Trophoblast cell (in vitro differentiated cells and primary cell): Measurements from ENCODE around the gene EXD1. TPM values are rescaled to one million over a fixed set of nuclear protein-coding genes. Genes with fewer than 3 reads are reported as not detected.

Source experiments
- DNase-seq, 2 donors: peaks; one replicate each; pipeline ENCODE4 v3.0.0-alpha.2; 2016
- H2AFZ ChIP-seq: 2 replicates; pipeline ENCODE4 v1.6.1; 2013; ENCODE audit warnings: low read length, moderate library complexity, mild to moderate bottlenecking; ENCODE audit not compliant: insufficient read depth, poor library complexity
- H2AK5ac ChIP-seq: 2 replicates; pipeline ENCODE4 v1.6.1; 2013; ENCODE audit warnings: mild to moderate bottlenecking, low read length
- H2BK120ac ChIP-seq: 2 replicates; pipeline ENCODE4 v1.6.1; 2013; ENCODE audit warnings: low read length, mild to moderate bottlenecking, moderate library complexity; ENCODE audit not compliant: insufficient read depth, poor library complexity
- H2BK12ac ChIP-seq: 2 replicates; pipeline ENCODE4 v1.6.1; 2013; ENCODE audit warnings: mild to moderate bottlenecking, low read length, moderate library complexity
- H2BK5ac ChIP-seq: 2 replicates; pipeline ENCODE4 v1.6.1; 2013; ENCODE audit warnings: low read length, low read depth, moderate library complexity, mild to moderate bottlenecking; ENCODE audit not compliant: poor library complexity
- H3K14ac ChIP-seq: 2 replicates; pipeline ENCODE4 v1.6.1; 2013; ENCODE audit warnings: mild to moderate bottlenecking, low read length
- H3K18ac ChIP-seq: 2 replicates; pipeline ENCODE4 v1.6.1; 2013; ENCODE audit warnings: mild to moderate bottlenecking, low read length
- H3K23ac ChIP-seq: 2 replicates; pipeline ENCODE4 v1.6.1; 2013; ENCODE audit warnings: low read length
- H3K27ac ChIP-seq: 2 replicates; pipeline ENCODE4 v1.5.1; 2013; ENCODE audit warnings: low read depth, mild to moderate bottlenecking, inconsistent platforms, low read length, moderate library complexity
- H3K27me3 ChIP-seq: 2 replicates; pipeline ENCODE4 v1.6.1; 2013; ENCODE audit warnings: inconsistent platforms, mild to moderate bottlenecking, low read length, moderate library complexity; ENCODE audit not compliant: insufficient read depth
- H3K36me3 ChIP-seq, 2 experiments: 1 replicate in 1 of 2; 2 replicates in 1 of 2; pipeline ENCODE4 v1.6.1; 2013; ENCODE audit warnings: low read length in 2 of 2, mild to moderate bottlenecking in 2 of 2, moderate library complexity in 1 of 2; ENCODE audit not compliant: insufficient read depth in 2 of 2, control insufficient read depth in 1 of 2
- H3K4ac ChIP-seq: 2 replicates; pipeline ENCODE4 v1.6.1; 2013; ENCODE audit warnings: low read depth, mild to moderate bottlenecking, low read length, moderate library complexity
- H3K4me1 ChIP-seq, 2 experiments: 1 replicate in 1 of 2; 2 replicates in 1 of 2; pipeline ENCODE4 v1.6.1; 2013; ENCODE audit warnings: low read length in 2 of 2, mild to moderate bottlenecking in 2 of 2, moderate library complexity in 1 of 2; ENCODE audit not compliant: insufficient read depth in 2 of 2, control insufficient read depth in 1 of 2
- H3K4me2 ChIP-seq: 2 replicates; pipeline ENCODE4 v1.6.1; 2013; ENCODE audit warnings: inconsistent platforms, mild to moderate bottlenecking, low read length, moderate library complexity
- H3K4me3 ChIP-seq: 2 replicates; pipeline ENCODE4 v1.5.1; 2013; ENCODE audit warnings: mild to moderate bottlenecking, low read depth, low read length, inconsistent platforms
- H3K79me1 ChIP-seq: one replicate; pipeline ENCODE4 v1.6.1; 2013; ENCODE audit warnings: low read length
- H3K79me2 ChIP-seq: 2 replicates; pipeline ENCODE4 v1.6.1; 2013; ENCODE audit warnings: low read length, mild to moderate bottlenecking; ENCODE audit not compliant: control insufficient read depth, insufficient read depth, poor library complexity
- H3K9ac ChIP-seq: 2 replicates; pipeline ENCODE4 v1.6.1; 2013; ENCODE audit warnings: mild to moderate bottlenecking, low read length
- H3K9me3 ChIP-seq: 2 replicates; pipeline ENCODE4 v1.6.1; 2013; ENCODE audit warnings: low read depth, mild to moderate bottlenecking, control low read depth, inconsistent platforms, low read length; ENCODE audit not compliant: insufficient read depth
- H4K12ac ChIP-seq: 2 replicates; pipeline ENCODE4 v1.6.1; 2013; ENCODE audit warnings: low read depth, mild to moderate bottlenecking, low read length, moderate library complexity
- H4K8ac ChIP-seq: 2 replicates; pipeline ENCODE4 v1.6.1; 2013; ENCODE audit warnings: low read depth, mild to moderate bottlenecking, low read length, moderate library complexity
- H4K91ac ChIP-seq: one replicate; pipeline ENCODE4 v1.6.1; 2013; ENCODE audit warnings: low read depth, mild to moderate bottlenecking, low read length, moderate library complexity
- WGBS: extraction: QIAGEN DNeasy Blood & Tissue Kit; methylation state at CpG from one replicate; pipeline ENCODE4 v1.1.7; 2013; ENCODE audit warnings: missing lambda C conversion rate; ENCODE audit not compliant: insufficient read length, insufficient coverage; ENCODE audit errors: extremely low coverage; 5-methylcytosine and 5-hydroxymethylcytosine counted together
- polyA plus RNA-seq: library from polyadenylated mRNA; stranded (reverse); fragments of 200-250 nt; gene quantifications from 2 replicates; pipeline ENCODE4 v1.2.3, GENCODE V29; 2013

Gene EXD1, protein sequence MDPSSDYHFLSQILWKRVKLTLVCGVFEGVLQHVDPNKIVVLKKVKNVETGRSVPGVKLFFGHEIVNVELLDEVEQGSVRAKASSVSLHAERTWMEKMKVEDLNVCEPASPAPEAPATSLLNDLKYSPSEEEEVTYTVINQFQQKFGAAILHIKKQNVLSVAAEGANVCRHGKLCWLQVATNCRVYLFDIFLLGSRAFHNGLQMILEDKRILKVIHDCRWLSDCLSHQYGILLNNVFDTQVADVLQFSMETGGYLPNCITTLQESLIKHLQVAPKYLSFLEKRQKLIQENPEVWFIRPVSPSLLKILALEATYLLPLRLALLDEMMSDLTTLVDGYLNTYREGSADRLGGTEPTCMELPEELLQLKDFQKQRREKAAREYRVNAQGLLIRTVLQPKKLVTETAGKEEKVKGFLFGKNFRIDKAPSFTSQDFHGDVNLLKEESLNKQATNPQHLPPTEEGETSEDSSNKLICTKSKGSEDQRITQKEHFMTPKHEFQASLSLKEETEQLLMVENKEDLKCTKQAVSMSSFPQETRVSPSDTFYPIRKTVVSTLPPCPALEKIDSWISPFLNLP
- 0.01 and 0.03 TPM in 2 replicates for polyA plus RNA-seq

GRCh38 chr15:41230650-41231421, at the start of gene EXD1, which contains the start of gene CHP1:
TSS of gene EXD1 (minus strand) at chr15:41230757. CDS start at chr15:41226575, 4,182 bp downstream.
TSS of gene CHP1 (plus strand) at chr15:41231268. CDS start at chr15:41231383, 115 bp downstream.
- peak within 1 kb of the TSS; percentile 97 for H2BK120ac ChIP-seq
- DNase-seq: peak; percentile 98
- no peaks in the 10 kb centered on the region for H3K9me3 ChIP-seq
- peak within 1 kb of the TSS; percentile 88 for H3K4ac ChIP-seq
- H4K8ac ChIP-seq: peak within 1 kb of the TSS; percentile 92
- H3K27ac ChIP-seq: peak within 1 kb of the TSS; percentile 83
- H3K4me2 ChIP-seq: peak within 1 kb of the TSS; percentile 97
- no CpG with 5 or more reads among the region's 72 CpGs for WGBS
- peak within 1 kb of the TSS; percentile 91 for H4K91ac ChIP-seq
- peak within 1 kb of the TSS; percentile 95 for H2AFZ ChIP-seq
- peak within 1 kb of the TSS; percentile 92 for H4K12ac ChIP-seq
- H3K9ac ChIP-seq: peak within 1 kb of the TSS; percentile 94
- peak within 1 kb of the TSS; percentile 96 for H3K18ac ChIP-seq
- H3K4me1 ChIP-seq: peaks cover 2 to 3% of the 10 kb centered on the region in 2 experiments
- H2BK12ac ChIP-seq: peak within 1 kb of the TSS; percentile 94
- H3K79me2 ChIP-seq: peaks cover 7% of the 10 kb centered on the region
- H3K27me3 ChIP-seq: no peaks in the 10 kb centered on the region
- H2BK5ac ChIP-seq: peak within 1 kb of the TSS; percentile 94
- peak within 1 kb of the TSS; percentile 98 for H3K4me3 ChIP-seq
- peak within 1 kb of the TSS; percentile 61 for H2AK5ac ChIP-seq
- peaks cover 0 to 1% of the 10 kb centered on the region in 2 experiments for H3K36me3 ChIP-seq
- H3K23ac ChIP-seq: no peak within 1 kb of the TSS
- H3K14ac ChIP-seq: peak within 1 kb of the TSS; percentile 95
- peaks cover 10% of the 10 kb centered on the region for H3K79me1 ChIP-seq

GRCh38 chr15:41279535-41280283, 49.2 kb upstream of the EXD1 start:
- Histone ChIP-seq H4K91ac (no peak overlapping the region), H3K4me3 (no peak overlapping the region), H3K79me2 (peaks cover 7% of the 10 kb centered on the region)

DNA sequence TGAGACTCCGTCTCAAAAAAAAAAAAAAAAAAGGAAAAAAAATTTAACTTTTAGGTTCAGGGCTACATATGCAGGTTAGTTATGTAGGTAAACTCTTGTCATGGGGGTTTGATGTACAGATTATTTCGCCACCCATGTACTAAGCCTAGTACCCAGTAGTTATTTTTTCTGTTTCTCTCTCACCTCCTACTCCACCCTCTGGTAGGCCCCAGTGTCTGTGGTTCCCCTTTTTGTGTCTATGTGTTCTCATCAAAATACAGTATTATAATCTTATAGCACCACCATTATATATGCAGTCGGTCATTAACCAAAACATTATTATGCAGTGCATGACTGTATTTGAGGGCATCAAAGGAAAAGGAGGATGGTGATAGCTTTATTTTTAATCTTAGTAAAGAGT, 47.8 kb upstream of the EXD1 start:
- no peak overlapping the region for H3K18ac ChIP-seq
- H3K4me3 ChIP-seq: no peak overlapping the region
- no peaks in the 10 kb centered on the region for H3K9me3 ChIP-seq
- H3K27ac ChIP-seq: no peak overlapping the region
- no peaks in the 10 kb centered on the region for H3K79me2 ChIP-seq
- peaks cover 7 to 16% of the 10 kb centered on the region in 2 experiments for H3K36me3 ChIP-seq
- H4K12ac ChIP-seq: no peak overlapping the region
- H2AK5ac ChIP-seq: no peak overlapping the region
- H2BK5ac ChIP-seq: no peak overlapping the region
- H3K9ac ChIP-seq: no peak overlapping the region
- H3K4ac ChIP-seq: no peak overlapping the region
- no peak overlapping the region for H2BK12ac ChIP-seq
- no peak overlapping the region for H4K91ac ChIP-seq
- no peak overlapping the region for H2AFZ ChIP-seq
- no peak for DNase-seq
- H3K4me2 ChIP-seq: no peak overlapping the region
- no peaks in the 10 kb centered on the region for H3K27me3 ChIP-seq
- no peak overlapping the region for H3K14ac ChIP-seq
- no peak overlapping the region for H4K8ac ChIP-seq
- WGBS: no CpG with 5 or more reads among the region's 3 CpGs
- no peak overlapping the region for H2BK120ac ChIP-seq
- H3K23ac ChIP-seq: no peak overlapping the region
- H3K4me1 ChIP-seq: peaks cover 3 to 4% of the 10 kb centered on the region in 2 experiments
- peaks cover 4% of the 10 kb centered on the region for H3K79me1 ChIP-seq

More at GRCh38 chr15:41279535-41280283, 49.2 kb upstream of the EXD1 start:
- no peak for DNase-seq
- H2AK5ac ChIP-seq: no peak overlapping the region
- no peak overlapping the region for H3K14ac ChIP-seq
- no peak overlapping the region for H2BK12ac ChIP-seq
- H2BK120ac ChIP-seq: no peak overlapping the region
- H3K9me3 ChIP-seq: no peaks in the 10 kb centered on the region
- no peak overlapping the region for H3K23ac ChIP-seq
- H2BK5ac ChIP-seq: no peak overlapping the region
- no peak overlapping the region for H3K9ac ChIP-seq
- H3K79me1 ChIP-seq: peaks cover 11% of the 10 kb centered on the region
- no peak overlapping the region for H3K18ac ChIP-seq
- no peak overlapping the region for H3K4ac ChIP-seq
- H3K27ac ChIP-seq: no peak overlapping the region
- no peak overlapping the region for H3K4me2 ChIP-seq
- H3K4me1 ChIP-seq: peaks cover 3 to 4% of the 10 kb centered on the region in 2 experiments
- peaks cover 4 to 13% of the 10 kb centered on the region in 2 experiments for H3K36me3 ChIP-seq
- H4K8ac ChIP-seq: no peak overlapping the region
- no peaks in the 10 kb centered on the region for H3K27me3 ChIP-seq
- WGBS: no CpG with 5 or more reads among the region's 1 CpG
- H2AFZ ChIP-seq: no peak overlapping the region
- no peak overlapping the region for H4K12ac ChIP-seq

DNA sequence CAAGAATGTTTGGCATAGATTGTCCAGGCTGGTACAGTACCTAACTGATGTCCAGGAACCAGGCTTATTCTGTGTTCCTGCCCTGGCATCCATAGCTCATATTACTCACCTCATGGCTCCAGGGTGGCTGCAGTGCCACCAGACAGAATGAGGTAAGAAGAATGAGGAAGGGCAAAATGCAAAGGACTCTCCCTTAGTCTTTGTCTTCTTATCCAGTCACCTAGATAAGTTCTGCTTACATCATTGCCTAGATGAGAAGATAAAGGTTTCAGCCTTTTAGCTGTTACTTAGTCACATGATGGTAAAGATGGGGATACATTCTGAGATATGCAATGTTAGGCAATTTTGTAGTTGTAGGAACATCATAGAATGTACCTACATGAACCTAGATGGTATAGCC, 46.3 kb upstream of the EXD1 start:
- no peak overlapping the region for H4K91ac ChIP-seq
- DNase-seq: peak; percentile 56 to 90

More for the DNA sequence above, 46.3 kb upstream of the EXD1 start:
- H3K4ac ChIP-seq: no peak overlapping the region
- no peak overlapping the region for H2BK12ac ChIP-seq
- H2AFZ ChIP-seq: no peak overlapping the region
- no peak overlapping the region for H3K27ac ChIP-seq
- H3K4me1 ChIP-seq: peaks cover 0 to 3% of the 10 kb centered on the region in 2 experiments
- H4K8ac ChIP-seq: no peak overlapping the region
- H3K79me1 ChIP-seq: no peaks in the 10 kb centered on the region
- no peak overlapping the region for H4K12ac ChIP-seq
- H2BK120ac ChIP-seq: no peak overlapping the region
- no peaks in the 10 kb centered on the region for H3K27me3 ChIP-seq
- H2AK5ac ChIP-seq: no peak overlapping the region
- H3K4me3 ChIP-seq: no peak overlapping the region
- no peak overlapping the region for H3K4me2 ChIP-seq
- no peak overlapping the region for H3K18ac ChIP-seq
- H3K79me2 ChIP-seq: no peaks in the 10 kb centered on the region
- no peak overlapping the region for H3K23ac ChIP-seq
- no peak overlapping the region for H3K14ac ChIP-seq
- no peaks in the 10 kb centered on the region for H3K9me3 ChIP-seq
- H3K9ac ChIP-seq: no peak overlapping the region
- H2BK5ac ChIP-seq: no peak overlapping the region
- H3K36me3 ChIP-seq: peaks cover 13 to 19% of the 10 kb centered on the region in 2 experiments
